GM19043 (cell line): ENCODE data around the gene PPP4C.

Experiments
- ATAC-seq: cut with Tn5 transposase; IDR thresholded peaks from one replicate; pipeline ENCODE4 v1.9.1; 2021; ENCODE audit warnings: low read depth; ENCODE audit not compliant: unreplicated experiment

Gene PPP4C

GRCh38 chr16:30054451-30054850, 21.3 kb upstream of the PPP4C start:
- no peak for ATAC-seq

DNA sequence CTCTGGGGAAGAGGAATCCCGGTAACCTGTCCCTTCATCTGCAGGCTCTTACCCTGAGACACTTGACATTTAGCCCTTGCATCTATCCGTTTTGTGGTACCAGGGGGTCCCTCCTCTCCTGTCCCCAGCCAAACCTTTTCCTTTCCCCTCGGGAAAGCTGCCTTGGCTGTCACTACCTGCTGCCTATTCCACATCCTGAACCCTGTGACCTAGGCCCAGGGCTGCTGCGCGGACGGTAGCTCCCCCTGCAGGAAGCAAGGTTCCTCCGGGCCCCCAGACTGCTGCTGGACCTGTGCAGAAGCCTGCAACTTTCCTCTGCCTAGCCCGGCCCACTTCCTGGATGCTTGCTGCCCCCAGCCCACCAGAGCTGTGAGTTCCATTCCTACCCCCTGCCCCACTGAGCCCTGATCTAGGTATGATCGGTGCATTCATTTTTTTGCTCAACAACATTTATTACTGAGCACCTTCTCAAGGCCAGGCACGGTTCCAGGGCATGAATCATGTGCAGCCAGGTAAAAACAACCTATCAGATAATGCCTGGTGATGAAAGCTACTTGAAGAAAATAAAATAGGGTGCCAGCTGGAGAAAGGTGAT, 20.7 kb upstream of the PPP4C start:
- ATAC-seq: no peak

- no peak for ATAC-seq
Measured at GRCh38 chr16:30060346-30060745, 15.4 kb upstream of the PPP4C start.

- ATAC-seq: no peak
Measured at GRCh38 chr16:30060836-30061554, 14.8 kb upstream of the PPP4C start.

GRCh38 chr16:30063278-30063892, 12.4 kb upstream of the PPP4C start:
- ATAC-seq: no peak

- no peak for ATAC-seq
Measured at GRCh38 chr16:30063893-30064728, 11.7 kb upstream of the PPP4C start.

- ATAC-seq: no peak
Measured at GRCh38 chr16:30064729-30065101, 11.1 kb upstream of the PPP4C start.

- ATAC-seq: peak; percentile 75
Measured at GRCh38 chr16:30065102-30065942, 10.5 kb upstream of the PPP4C start, which contains the start of gene ALDOA. ALDOA (plus strand) TSS chr16:30065760; CDS start chr16:30066898, 1,138 bp downstream.

GRCh38 chr16:30065943-30066760, 9.6 kb upstream of the PPP4C start:
- no peak for ATAC-seq

DNA sequence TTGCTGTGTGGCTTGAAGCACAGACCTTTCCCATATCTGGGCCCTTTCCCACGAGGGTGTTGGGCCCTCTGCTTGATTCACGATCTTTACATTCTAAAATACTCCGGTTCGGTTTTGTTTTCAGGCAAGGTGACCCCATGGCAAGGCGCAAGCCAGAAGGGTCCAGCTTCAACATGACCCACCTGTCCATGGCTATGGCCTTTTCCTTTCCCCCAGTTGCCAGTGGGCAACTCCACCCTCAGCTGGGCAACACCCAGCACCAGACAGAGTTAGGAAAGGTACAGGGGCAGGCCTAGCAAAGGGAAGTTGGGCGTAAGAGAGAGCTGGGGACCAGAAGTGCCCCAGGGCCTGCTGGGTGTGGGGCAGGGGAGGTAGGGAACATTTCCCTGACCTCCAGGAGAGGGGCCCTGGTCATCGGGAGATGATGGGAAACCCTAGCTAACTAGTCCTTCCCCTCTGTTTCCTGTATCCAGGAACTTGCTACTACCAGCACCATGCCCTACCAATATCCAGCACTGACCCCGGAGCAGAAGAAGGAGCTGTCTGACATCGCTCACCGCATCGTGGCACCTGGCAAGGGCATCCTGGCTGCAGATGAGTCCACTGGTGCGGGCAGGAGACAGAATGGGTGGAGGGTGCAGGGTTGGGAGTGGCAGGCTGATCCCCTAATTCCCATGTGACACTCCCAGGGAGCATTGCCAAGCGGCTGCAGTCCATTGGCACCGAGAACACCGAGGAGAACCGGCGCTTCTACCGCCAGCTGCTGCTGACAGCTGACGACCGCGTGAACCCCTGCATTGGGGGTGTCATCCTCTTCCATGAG, 8.8 kb upstream of the PPP4C start:
- ATAC-seq: no peak

DNA sequence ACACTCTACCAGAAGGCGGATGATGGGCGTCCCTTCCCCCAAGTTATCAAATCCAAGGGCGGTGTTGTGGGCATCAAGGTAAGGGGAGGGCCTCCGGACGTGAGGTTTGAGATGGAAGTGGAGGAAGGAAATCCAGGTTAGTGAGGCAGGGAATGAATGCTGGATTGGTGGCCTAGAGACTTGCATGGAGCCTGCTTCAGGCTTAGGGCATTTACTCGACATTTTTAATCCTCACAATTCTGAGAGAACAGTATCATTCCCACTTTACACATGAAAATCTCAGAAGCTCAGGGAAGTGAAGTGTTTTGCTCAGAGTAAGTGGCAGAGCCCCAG, 8.2 kb upstream of the PPP4C start:
- no peak for ATAC-seq

DNA sequence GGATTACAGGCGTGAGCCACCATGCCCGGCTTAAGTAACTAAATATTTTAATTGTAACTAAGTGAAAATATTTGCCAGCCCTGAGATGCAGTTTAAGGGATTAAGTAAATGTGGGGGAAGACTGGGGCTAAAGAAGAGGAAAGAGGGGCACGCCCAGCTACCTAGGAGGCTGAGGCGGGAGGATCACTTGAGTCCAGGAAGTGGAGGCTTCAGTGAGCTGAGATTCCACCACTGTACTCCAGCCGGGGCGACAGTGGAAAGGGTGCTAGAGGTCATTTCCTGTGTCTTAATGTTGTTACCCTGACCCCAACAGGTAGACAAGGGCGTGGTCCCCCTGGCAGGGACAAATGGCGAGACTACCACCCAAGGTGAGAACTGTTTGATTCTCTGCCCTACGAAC, 7.5 kb upstream of the PPP4C start:
- no peak for ATAC-seq

- no peak for ATAC-seq
Measured at GRCh38 chr16:30068750-30069610, 6.8 kb upstream of the PPP4C start.

GRCh38 chr16:30069611-30070462, 6.0 kb upstream of the PPP4C start:
- ATAC-seq: no peak

GRCh38 chr16:30070490-30070889, 5.3 kb upstream of the PPP4C start:
- ATAC-seq: no peak

- ATAC-seq: no peak
Measured at GRCh38 chr16:30076276-30076791, 540 bp downstream of the PPP4C start.

DNA sequence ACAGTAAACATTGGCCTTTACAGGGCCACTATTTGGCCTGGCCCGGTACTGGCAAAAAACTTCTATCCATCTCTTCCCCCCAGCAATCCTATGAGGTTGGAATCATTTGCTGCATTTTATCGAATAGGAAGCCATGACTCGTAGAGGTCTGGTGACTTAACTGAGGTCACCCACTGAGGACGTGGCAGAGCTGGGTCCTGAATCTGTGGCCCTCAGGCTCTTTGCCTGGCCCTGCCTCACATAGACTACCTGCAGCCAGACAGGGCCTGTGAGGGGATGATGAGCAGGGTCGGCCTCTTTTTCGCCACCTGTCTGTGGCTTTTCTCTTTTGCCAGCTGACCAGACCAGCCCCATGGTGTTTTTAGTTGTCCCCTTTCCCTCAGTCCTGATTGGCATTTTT, 1.9 kb downstream of the PPP4C start:
- ATAC-seq: no peak
